ENCODE measurements around the gene MIB1. TPM values are rescaled to one million over a fixed set of nuclear protein-coding genes. Genes with fewer than 3 reads are reported as not detected.

The MIB1 gene
- total and polyA plus RNA-seq, 9 of the 15 experiments (the other 6 are each of a cell fraction or from before 2014, with no cell fraction given) = 7.2 to 43.8 (median 23.2) TPM

DNA sequence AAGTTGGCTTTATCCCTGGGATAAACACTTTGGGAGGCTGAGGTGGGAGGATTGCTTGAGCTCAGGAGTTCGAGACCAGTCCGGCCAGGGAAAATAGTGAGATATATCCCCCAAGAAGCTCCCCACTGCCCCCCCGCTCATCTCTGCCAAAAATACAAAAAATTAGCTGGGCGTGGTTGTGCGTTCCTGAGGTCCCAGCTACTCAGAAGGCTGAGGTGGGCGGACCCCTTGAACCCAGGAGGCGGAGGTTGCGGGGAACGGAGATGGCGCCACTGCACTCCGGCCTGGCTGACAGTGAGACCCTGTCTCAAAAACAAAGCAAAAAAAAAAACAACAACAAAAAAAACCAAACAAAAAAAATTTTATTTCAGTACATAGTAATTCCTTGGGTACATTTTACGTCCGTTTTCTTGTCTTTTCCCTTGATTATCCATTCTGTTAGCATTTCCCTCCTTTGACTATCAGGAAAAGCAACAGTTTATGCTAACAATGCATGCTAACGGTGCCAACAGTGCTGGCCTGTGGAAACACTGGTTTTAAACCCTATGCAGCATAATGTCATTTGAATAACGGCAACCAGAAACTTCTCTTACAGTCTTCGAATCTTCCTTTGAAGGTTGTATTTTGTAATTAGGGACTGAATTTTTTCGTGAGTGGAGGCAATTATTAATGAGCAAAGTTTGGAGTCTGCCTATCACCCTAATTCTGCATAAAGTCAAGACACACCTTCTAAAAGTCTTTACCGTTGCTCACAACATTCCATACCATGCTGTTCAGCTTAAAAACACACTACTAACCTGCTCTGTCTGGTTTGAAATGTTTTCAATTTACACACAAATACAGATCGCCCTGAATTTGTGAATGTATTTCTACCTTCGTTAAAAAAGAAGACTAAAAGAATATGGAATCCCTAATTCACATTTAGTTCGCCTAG is 721 bp upstream of the MIB1 start (continued):
- TF ChIP-seq, protein P1, sequence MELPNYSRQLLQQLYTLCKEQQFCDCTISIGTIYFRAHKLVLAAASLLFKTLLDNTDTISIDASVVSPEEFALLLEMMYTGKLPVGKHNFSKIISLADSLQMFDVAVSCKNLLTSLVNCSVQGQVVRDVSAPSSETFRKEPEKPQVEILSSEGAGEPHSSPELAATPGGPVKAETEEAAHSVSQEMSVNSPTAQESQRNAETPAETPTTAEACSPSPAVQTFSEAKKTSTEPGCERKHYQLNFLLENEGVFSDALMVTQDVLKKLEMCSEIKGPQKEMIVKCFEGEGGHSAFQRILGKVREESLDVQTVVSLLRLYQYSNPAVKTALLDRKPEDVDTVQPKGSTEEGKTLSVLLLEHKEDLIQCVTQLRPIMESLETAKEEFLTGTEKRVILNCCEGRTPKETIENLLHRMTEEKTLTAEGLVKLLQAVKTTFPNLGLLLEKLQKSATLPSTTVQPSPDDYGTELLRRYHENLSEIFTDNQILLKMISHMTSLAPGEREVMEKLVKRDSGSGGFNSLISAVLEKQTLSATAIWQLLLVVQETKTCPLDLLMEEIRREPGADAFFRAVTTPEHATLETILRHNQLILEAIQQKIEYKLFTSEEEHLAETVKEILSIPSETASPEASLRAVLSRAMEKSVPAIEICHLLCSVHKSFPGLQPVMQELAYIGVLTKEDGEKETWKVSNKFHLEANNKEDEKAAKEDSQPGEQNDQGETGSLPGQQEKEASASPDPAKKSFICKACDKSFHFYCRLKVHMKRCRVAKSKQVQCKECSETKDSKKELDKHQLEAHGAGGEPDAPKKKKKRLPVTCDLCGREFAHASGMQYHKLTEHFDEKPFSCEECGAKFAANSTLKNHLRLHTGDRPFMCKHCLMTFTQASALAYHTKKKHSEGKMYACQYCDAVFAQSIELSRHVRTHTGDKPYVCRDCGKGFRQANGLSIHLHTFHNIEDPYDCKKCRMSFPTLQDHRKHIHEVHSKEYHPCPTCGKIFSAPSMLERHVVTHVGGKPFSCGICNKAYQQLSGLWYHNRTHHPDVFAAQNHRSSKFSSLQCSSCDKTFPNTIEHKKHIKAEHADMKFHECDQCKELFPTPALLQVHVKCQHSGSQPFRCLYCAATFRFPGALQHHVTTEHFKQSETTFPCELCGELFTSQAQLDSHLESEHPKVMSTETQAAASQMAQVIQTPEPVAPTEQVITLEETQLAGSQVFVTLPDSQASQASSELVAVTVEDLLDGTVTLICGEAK (IDR thresholded peaks at IDR 0.05) = peak; percentile 65
- TF ChIP-seq, protein P1 (CRISPR knock-in tag; IDR thresholded peaks at IDR 0.05) = no peak
- TF ChIP-seq CC2D1A (IDR thresholded peaks at IDR 0.05) = no peak
- peak; percentile 26; the same call in 1 of the 2 replicates for TF ChIP-seq SMARCA4 (IDR thresholded peaks at IDR 0.05)
- TF ChIP-seq ZNF668 (CRISPR knock-in tag; IDR thresholded peaks at IDR 0.05) = 0 out of 2 replicates have a peak, but pooled peaks have one; percentile 41
- TF ChIP-seq EHMT2 (IDR thresholded peaks at IDR 0.05) = no peak
- TF ChIP-seq PPARD (CRISPR knock-in tag; IDR thresholded peaks at IDR 0.05) = no peak
- TF ChIP-seq EGR1 (conservative IDR thresholded peaks at IDR 0.05) = peak; percentile 55
- TF ChIP-seq JUND (IDR thresholded peaks at IDR 0.05; ENCODE audit: borderline replicate concordance, low read depth, low read length) = no peak
- TF ChIP-seq JUND (tag; IDR thresholded peaks at IDR 0.05; ENCODE audit: borderline replicate concordance, low read depth, low read length) = no peak; the same call in 2 of the 3 replicates
- TF ChIP-seq NFIC (IDR thresholded peaks at IDR 0.05) = 0 out of 2 replicates have a peak, but pooled peaks have one; percentile 6
- peak; percentile 14; the same call in 1 of the 2 replicates for TF ChIP-seq FOXM1 (IDR thresholded peaks at IDR 0.05; ENCODE audit: low read depth)
- no peak for TF ChIP-seq FOXM1 (CRISPR knock-in tag; IDR thresholded peaks at IDR 0.05; ENCODE audit: low read depth)
- TF ChIP-seq NFATC3 (IDR thresholded peaks at IDR 0.05) = 0 out of 2 replicates have a peak, but pooled peaks have one; percentile 62
- peak; percentile 69; the same call in 1 of the 2 replicates for TF ChIP-seq ZBTB7A (IDR thresholded peaks at IDR 0.05; ENCODE audit: borderline replicate concordance, control insufficient read depth, low read depth, low read length)
